Stimulated activated CD4-positive, alpha-beta T cell treated with anti-CD3 and anti-CD28 coated beads, Interleukin-2, amount 100 ng/mL, for 48 hours (primary cell): ENCODE data around the gene MOB3A.
"Not testable (repeated sequence)": the region's sequence is repeated elsewhere in the genome, so short reads cannot be mapped to it uniquely, and the experiment has no call there.

Source experiments
- DNase-seq, 2 donors: peaks; one replicate each; pipeline ENCODE4 v3.0.0-alpha.2; 2020

The MOB3A gene

GRCh38 chr19:2108251-2109016 lies 12.3 kb upstream of the MOB3A start:
- DNase-seq: no peak

- DNase-seq: no peak
Measured at GRCh38 chr19:2103045-2103707, 7.0 kb upstream of the MOB3A start.

- no peak for DNase-seq
Measured at GRCh38 chr19:2101417-2102335, 5.5 kb upstream of the MOB3A start.

- DNase-seq: no peak
Measured at GRCh38 chr19:2100719-2101061, 4.6 kb upstream of the MOB3A start.

GRCh38 chr19:2099937-2100718 lies 4.0 kb upstream of the MOB3A start:
- no peak for DNase-seq

- no peak for DNase-seq
Measured at GRCh38 chr19:2099054-2099501, 3.0 kb upstream of the MOB3A start.

- no peak for DNase-seq
Measured at GRCh38 chr19:2097886-2098327, 1.8 kb upstream of the MOB3A start.

- DNase-seq: no peak
Measured at GRCh38 chr19:2097203-2097885, 1.2 kb upstream of the MOB3A start.

GRCh38 chr19:2096480-2097202 lies 515 bp upstream of the MOB3A start, which contains the start of gene IZUMO4:
Gene IZUMO4 (plus strand): TSS chr19:2096915. CDS start chr19:2096946, 31 bp downstream.
- peak; percentile 100 for DNase-seq

GRCh38 chr19:2091926-2092525 lies 4.1 kb downstream of the MOB3A start:
- not testable (repeated sequence) for DNase-seq

- no peak for DNase-seq
Measured at GRCh38 chr19:2089727-2090053, 6.4 kb downstream of the MOB3A start.

GRCh38 chr19:2089001-2089711 lies 7.0 kb downstream of the MOB3A start:
- no peak for DNase-seq

GRCh38 chr19:2087621-2088100 lies 8.5 kb downstream of the MOB3A start:
- no peak for DNase-seq

- DNase-seq: peak in 1 of 2 donors; percentile 47
Measured at GRCh38 chr19:2086695-2087620, 9.2 kb downstream of the MOB3A start.

- peak; percentile 86 to 90 for DNase-seq
Measured at GRCh38 chr19:2084993-2085720, 11.0 kb downstream of the MOB3A start.

GRCh38 chr19:2083174-2083854 lies 12.8 kb downstream of the MOB3A start:
- DNase-seq: peak in 1 of 2 donors; percentile 53
